Ecto neural progenitor cell (in vitro differentiated cells): Measurements from ENCODE around the gene MLXIPL.
A peak's percentile ranks its signal among the peaks of the same experiment; 100 is the strongest.
"Not testable (repeated sequence)": the region's sequence is repeated elsewhere in the genome, so short reads cannot be mapped to it uniquely, and the experiment has no call there.

Experiments
- DNase-seq: peaks from one replicate; pipeline ENCODE4 v3.0.0-alpha.2; 2018; ENCODE audit warnings: low spot score

MLXIPL gene

DNA sequence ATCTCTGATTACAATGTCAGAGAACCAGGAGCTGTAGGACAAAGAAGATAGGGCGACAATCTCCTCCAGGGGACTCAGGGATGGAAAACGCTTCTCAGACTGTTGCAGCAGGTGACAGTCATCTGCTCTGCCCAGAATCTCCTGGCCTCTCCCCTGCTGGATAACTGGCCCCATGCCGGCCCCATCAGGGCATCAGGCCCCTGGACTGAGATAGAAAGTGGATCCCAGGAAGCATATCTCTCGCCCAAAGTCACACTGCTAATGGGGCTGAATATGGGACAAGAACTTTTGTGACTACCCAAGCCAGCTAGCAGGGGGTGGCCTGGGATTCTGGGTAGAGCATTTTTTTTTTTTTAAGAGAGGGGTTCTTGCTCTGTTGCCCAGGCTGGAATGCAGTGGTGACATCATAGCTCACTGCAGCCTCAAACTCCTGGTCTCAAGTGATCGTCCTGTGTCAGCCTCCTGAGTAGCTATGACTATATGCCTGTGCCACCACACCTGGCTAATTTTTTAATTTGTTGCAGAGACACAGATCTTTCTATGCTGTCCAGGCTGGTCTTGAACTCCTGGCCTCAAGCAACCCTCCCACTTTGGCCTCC, 20.5 kb upstream of the MLXIPL start:
- no peak for DNase-seq

GRCh38 chr7:73642834-73643233, 18.5 kb upstream of the MLXIPL start:
- DNase-seq: no peak

- no peak for DNase-seq
Observed at GRCh38 chr7:73638911-73639310, 14.6 kb upstream of the MLXIPL start.

GRCh38 chr7:73635428-73636200, 11.3 kb upstream of the MLXIPL start:
- no peak for DNase-seq

DNA sequence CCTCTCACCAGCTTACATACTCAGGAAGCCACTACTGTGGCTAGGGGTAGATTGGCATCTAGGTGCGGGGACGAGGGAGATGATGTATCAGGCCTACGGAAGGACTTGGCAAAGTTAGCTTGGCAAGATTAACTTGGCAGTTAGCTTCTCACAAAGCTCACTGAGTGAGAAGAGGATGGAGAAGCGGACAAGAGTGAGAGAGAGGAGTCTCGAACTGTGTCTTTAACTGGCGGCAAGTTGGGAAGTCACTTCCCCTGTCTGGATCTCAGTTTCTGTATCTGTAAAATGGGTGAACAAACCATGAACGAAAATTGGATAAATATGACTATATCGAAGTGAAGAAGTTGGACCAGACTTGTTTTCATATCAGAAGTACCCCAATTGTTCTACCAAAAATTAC, 9.5 kb upstream of the MLXIPL start:
- DNase-seq: no peak

DNA sequence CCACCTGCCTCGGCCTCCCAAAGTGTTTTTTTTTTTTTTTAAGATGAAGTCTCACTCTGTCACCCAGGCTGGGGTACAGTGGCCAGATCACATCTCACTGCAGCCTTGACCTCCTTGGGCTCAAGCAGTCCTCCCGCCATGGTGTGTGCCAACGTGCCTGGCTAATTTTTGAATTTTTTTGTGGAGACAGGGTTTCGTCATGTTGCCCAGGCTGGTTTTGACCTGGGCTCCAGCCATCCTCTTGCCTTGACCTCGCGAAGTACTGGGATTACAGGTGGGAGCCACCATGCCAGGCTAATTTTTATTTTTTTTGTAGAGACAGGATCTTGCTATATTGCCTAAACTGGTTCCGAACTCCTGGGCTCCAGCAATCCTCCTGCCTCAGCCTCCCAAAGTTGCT, 9.0 kb upstream of the MLXIPL start:
- DNase-seq: no peak

GRCh38 chr7:73631558-73631957, 7.2 kb upstream of the MLXIPL start:
- DNase-seq: no peak

- no peak for DNase-seq
Observed at GRCh38 chr7:73628504-73628903, 4.2 kb upstream of the MLXIPL start.

GRCh38 chr7:73626814-73627213, 2.5 kb upstream of the MLXIPL start:
- DNase-seq: no peak

- no peak for DNase-seq
Observed at GRCh38 chr7:73625276-73625675, 954 bp upstream of the MLXIPL start.

DNA sequence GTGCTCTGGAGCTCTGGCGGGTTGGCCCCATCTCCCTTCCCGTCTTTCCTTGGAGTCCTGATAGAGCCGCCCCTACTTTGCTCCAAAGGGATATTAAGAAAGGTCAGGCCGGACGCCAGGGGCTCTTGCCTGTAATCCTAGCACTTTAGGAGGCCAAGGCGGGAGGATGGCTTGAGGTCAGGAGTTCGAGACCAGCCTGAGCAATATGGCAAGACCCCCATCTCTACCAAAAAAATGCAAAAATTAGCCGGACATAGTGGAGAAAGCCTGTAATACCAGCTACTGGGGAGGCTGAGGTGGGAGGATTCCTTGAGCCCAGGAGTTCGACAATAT, 313 bp upstream of the MLXIPL start:
- no peak for DNase-seq

- DNase-seq: no peak
Observed at GRCh38 chr7:73622909-73623797, 1.2 kb downstream of the MLXIPL start.

DNA sequence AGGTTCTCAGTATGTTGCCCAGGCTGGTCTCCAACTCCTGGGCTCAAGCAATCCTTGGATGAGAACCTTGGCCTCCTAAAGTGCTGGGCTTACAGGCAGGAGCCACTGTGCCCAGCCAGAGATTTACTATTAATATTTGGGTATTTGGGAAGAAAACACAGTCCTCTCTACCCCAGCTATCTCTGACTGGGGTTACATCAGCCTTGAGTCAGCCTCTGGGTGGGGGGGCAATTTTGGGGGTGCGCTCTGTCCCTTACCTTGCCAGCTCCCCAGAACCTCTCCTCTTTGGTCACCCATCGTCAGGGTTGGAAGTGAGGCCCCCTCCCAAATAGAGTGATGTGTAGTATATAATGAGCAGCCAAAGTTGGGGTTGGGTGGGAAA, 1.8 kb downstream of the MLXIPL start:
- no peak for DNase-seq

GRCh38 chr7:73621168-73622063, 2.9 kb downstream of the MLXIPL start:
- no peak for DNase-seq

GRCh38 chr7:73619394-73619793, 4.9 kb downstream of the MLXIPL start:
- DNase-seq: not testable (repeated sequence)

DNA sequence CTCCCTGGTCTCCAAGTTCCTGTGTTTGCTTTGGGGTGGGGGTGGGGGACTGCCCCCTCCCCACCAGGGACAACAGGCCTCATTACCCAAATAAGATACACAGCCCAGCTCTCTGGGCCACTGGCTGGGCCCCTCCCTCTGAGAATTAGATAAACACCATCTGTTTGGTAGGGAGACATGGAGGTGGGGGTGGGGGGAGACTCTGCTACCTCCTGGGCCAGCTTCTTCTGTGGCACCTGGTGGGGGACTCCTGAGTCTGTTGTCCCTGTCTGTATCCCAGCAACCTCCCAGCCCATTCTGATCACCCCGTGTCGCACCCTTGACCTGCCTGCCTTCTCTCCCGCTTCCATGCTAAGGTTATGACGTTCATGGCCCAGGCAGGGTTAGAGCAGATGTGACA, 5.8 kb downstream of the MLXIPL start:
- DNase-seq: no peak

DNA sequence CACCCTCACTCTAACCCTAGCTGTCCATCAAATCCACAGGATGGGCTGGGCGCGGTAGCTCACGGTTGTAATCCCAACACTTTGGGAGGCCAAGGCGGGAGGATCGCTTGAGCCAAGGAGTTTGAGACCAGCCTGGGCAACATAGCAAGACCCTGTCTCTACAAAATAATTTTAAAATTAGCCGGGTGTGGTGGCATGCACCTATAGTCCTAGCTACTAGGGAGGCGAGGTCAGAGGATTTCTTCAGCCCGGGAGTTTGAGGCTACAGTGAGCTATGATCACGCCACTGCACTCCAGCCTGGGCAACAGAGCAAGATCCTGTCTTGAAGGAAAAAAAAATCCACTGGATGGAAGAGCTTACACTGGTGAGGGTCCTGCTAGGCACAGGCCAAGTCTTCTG, 6.8 kb downstream of the MLXIPL start:
- DNase-seq: not testable (repeated sequence)

DNA sequence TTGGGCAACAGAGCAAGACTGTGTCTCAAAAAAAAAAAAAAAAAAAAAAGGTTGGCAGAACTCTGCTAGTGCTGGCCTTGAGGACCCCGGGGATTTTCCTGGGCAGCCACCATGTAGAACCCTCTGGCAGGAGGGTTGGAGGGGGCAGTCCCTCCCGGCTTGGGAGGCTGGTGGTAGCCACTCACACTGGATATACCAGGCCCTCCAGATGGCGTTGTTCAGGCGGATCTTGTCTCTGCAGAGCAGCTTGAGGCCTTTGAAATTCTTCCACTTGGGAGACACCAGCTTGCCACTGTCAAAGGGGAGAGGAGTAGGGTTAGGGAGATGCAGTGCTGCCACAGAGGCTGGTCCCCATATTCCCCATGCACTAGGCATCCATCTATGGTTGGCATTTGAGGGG, 8.4 kb downstream of the MLXIPL start:
- DNase-seq: no peak

GRCh38 chr7:73614937-73615336, 9.4 kb downstream of the MLXIPL start:
- DNase-seq: not testable (repeated sequence)

DNA sequence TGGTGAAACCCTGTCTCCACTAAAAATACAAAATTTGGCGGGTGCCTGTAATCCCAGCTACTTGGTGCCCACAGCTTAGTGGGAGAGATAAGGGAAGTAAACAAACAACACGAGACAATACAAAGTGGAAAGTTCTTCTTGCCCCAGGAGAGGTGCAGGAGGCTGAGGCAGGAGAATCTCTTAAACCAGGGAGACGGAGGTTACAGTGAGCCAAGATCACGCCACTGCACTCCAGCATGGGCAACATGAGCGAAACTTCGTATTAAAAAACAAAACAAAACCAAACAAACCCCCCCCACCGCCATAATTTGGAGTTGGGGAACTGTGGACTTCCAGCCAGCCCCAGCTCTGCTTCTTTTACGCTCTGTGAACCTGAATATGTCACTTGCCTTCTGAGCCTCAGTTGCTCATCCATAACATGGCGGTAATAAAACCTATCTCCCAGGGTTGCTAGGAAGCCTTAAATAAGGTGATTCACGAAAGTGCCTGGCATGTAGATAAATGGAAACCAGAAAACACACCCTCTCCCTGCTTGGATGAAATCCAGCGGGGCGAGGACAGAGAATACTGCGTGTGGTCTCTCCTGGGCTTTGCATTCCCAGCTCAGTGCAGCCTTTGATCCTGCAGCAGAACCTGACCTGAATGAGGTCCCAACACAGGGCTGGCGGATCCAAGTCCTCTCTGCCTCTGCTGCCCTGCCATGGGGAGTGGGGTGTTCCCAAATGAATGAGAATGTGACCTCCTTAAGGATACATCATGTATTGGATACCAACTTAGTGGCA, 10.2 kb downstream of the MLXIPL start:
- DNase-seq: no peak

- DNase-seq: peak; percentile 50
Observed at GRCh38 chr7:73612598-73613269, 11.6 kb downstream of the MLXIPL start.
